Fibroblast of skin of right biceps (primary cell): ENCODE data around the gene TMEM97.
A peak's percentile ranks its signal among the peaks of the same experiment; 100 is the strongest.
"Not testable (repeated sequence)": the region's sequence is repeated elsewhere in the genome, so short reads cannot be mapped to it uniquely, and the experiment has no call there.

ENCODE experiments used
- DNase-seq: peaks from one replicate; pipeline ENCODE4 v3.0.0-alpha.2; 2013

The TMEM97 gene

DNA sequence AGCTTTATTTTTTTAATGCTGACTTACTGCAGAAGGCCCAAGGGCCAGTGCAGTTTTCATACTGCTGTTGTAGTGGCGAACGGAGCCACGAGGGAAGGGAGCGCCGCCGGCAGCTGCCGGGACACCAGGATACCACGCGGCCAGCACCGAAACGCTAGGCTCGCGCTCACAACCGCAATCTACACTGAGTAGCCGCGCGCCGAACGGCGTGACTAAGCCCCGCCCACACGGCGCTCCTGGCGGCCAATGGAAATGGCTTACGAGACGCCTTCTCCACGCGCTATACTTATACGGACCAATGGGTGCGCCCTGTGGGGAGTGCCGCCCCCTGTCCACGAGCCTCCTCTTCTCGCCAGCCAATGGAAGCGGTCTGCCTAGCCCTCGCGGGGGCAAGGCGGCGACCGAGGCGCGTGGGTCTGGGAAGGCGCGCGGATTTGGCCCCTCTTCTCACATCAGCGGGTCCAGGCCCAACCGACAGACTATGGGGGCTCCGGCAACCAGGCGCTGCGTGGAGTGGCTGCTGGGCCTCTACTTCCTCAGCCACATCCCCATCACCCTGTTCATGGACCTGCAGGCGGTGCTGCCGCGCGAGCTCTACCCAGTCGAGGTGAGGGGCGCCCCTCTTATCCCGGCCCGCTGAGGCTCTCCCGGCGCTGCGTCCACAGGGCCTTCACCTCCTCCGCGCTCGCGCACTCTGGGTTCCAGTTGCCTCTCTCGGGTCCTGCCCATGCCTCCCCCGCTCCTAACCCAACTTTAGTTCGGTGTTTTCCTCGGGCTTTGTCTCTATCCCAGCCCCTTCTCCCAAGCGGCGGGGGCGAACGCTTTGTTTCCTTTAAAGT is at the start of gene TMEM97:
Gene TMEM97, plus strand, starts transcription at position 442 of the 839 bp plus-strand sequence. Its CDS starts 40 bp downstream, at position 482.
- DNase-seq = peak; percentile 96

GRCh38 chr17:28270055-28270454 is 48.9 kb upstream of the TMEM97 start:
- no peak for DNase-seq

DNA sequence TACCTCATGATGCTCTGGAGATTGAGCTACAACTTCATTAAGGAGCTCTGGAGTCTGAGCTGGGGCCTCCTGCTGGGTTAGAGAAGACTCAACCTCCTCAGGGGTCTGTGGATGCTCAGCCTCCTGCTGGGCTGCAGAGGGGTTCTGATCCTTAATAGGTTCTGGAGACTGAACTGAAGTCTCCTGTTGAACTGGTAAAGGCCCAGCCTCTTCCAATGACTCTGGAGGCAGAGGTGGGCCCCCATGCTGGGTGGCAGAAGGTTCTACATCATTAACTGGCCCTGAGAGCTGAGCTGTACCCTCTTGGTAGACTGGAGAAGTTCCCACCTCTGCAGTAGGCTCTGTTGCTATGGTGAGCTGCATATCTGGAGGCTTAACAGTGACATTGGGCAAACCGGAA is 48.1 kb upstream of the TMEM97 start:
- no peak for DNase-seq

DNA sequence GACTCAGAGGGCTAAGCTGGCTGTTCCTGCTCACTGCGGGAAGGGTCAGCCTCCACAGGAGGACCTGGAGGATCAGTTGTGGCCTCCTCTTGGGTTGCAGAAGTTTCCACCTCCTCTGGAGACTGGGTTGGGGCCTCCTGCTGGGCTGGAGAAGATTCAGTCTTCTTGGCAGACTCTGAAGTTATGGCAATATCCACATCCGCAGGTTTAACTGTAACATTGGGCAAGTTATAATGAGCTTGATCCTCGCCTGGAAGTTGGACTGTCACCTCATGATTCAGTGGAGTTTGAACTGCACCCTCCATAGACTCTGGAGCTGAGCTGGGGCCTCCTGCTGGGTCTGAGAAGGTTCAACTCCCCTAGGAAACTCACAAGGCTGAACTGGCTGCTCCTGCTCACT is 47.6 kb upstream of the TMEM97 start:
- DNase-seq = no peak

GRCh38 chr17:28272166-28272565 is 46.8 kb upstream of the TMEM97 start:
- DNase-seq = no peak

GRCh38 chr17:28273341-28273740 is 45.7 kb upstream of the TMEM97 start:
- not testable (repeated sequence) for DNase-seq

GRCh38 chr17:28274591-28275265 is 44.3 kb upstream of the TMEM97 start:
- DNase-seq = no peak

DNA sequence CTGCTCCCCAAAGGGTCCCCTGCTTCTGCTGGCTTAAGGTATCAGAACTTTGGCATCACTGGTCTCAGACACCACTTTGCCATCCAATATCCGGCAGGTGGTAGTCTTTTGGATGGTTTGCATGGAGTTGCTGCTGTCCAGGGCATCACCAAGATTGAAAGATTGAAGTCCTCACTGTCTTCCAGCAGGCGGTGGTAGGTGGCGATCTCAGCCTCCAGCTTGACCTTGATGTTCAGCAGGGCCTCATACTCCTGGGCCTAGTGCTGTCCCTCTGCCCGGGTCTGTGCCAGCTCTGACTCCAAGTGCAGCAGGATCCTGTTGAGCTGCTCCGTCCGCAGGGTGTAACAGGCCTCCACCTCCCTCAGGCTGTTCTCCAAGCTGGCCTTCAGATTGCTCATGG is 43.0 kb upstream of the TMEM97 start:
- no peak for DNase-seq

- DNase-seq = peak; percentile 63
Measured at GRCh38 chr17:28279411-28279810, 39.6 kb upstream of the TMEM97 start.

DNA sequence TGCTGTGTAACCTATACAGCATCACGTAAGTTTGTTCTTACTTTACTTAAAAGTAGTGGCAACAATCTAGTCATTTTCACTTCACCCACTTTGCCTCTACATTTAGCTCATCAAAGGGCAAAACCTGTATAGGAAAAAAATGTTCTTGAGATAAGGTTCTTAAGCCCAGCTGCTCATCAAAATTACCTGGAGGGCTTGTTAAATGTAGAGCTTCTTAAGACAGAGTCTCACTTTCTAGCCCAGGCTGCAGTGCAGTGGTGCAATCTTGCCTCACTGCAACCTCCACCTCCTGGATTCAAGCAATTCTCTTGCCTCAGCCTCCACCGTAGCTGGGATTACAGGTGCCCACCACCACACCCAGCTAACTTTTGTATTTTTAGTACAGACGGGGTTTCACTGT is 38.2 kb upstream of the TMEM97 start:
- DNase-seq = no peak

- DNase-seq = peak; percentile 83
Measured at GRCh38 chr17:28282596-28282995, 36.4 kb upstream of the TMEM97 start.

DNA sequence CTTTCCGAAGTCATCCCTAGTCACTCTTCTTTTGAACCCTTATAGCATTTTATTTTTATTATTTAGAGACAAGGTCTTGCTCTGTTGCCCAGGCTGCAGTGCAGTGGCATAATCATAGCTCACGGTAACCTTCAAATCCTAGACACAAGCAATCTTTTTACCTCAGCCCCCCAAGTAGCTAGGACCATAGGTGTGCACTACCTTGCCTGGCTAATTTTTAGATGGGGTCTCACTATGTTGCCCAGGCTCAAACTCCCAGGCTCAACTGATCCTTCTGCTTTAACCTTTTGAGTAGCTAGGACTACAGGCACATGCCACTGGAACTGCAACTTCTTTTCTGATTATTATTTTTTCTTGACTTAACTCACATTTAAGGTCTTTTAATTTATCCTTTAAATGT is 33.0 kb upstream of the TMEM97 start:
- DNase-seq = no peak

- DNase-seq = no peak
Measured at GRCh38 chr17:28290703-28291102, 28.3 kb upstream of the TMEM97 start.

- DNase-seq = no peak
Measured at GRCh38 chr17:28291780-28292330, 27.1 kb upstream of the TMEM97 start.

- DNase-seq = not testable (repeated sequence)
Measured at GRCh38 chr17:28292878-28293277, 26.1 kb upstream of the TMEM97 start.

- no peak for DNase-seq
Measured at GRCh38 chr17:28293994-28294393, 25.0 kb upstream of the TMEM97 start.

DNA sequence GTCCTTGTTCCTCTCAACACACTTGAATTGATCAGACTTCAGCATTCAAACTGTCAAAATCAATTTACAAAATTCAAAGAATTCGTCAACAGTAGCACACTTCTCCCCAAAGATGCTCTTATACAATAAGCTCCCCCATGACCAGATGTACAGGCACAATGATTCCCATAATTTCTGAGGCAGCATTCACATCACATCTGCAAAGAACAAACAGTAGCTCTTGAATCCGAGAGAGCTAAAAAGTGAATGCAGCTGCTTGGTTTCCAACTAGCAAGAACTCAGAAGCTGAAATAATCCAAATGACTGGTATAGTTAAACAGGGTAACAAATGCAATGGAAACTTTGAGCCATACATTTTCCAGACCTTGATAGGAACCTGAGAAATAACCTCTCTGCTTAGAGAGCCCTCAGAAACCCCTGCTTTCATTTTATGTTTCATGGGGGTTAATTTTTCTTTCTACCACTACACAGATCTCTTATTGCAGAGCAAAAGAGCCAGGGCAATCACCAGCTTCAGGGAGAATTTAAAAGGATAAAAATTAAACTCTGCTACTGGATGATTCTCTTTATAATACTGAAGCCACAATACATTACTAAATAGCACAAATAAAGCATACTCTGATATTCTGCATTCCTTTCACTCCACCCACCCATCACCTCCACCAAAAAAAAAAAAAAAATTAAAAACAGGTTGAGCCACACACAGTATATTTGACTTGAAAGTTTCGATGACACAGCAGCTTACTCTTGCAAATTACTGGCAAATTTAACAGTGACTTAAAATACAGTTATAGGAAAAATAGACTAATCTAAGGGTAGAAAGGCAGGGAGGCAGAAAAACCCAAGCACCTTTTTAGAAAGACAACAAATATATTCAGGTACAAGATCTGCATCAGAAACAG is 23.1 kb upstream of the TMEM97 start:
- no peak for DNase-seq

DNA sequence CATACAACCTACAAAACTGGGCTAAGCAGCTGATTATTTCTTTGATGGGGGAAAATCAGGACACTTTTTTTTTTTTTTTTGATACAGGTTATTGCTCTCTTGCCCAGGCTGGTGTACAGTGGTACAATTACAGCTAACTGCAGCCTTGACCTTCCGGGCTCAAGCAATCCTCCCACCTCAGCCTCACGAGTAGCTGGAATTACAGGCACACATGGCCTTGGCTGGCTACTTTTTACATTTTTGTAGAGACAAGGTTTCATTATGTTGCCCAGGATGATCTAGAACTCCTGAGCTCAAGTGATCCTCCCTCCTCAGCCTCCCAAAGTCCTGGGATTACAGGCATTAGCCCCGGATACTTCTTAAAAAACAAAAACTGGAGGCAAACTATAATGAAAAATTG is 20.6 kb upstream of the TMEM97 start:
- no peak for DNase-seq

DNA sequence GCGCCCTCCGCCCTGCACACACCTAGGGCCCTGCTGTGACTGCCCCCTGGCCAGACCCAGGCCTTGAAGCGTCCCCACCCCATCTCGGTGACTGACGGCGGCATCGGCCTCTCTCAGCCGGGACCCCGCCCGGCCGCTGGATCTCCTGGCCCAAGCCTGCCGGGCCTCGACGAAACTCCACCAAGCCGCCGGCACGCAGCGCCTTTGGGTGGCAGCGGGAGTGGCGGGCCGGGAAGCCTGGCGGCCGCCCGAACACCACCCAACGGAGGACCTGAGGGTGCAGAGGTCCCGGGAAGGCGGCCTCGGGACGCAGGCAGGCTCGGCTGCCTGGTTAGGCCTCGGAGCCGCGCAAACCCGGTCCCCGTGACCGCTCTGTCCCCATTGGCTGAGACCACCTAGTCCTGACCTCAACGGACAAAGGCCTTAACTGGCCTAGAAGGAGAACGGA is 12.0 kb upstream of the TMEM97 start:
- no peak for DNase-seq

- DNase-seq = no peak
Measured at GRCh38 chr17:28313841-28314240, 5.2 kb upstream of the TMEM97 start.

GRCh38 chr17:28315846-28316705 is 2.9 kb upstream of the TMEM97 start:
- DNase-seq = no peak
